Neural crest cell (in vitro differentiated cells): Measurements from ENCODE around the gene MEP1A. TPM values are rescaled to one million over a fixed set of nuclear protein-coding genes. Genes with fewer than 3 reads are reported as not detected.

ENCODE experiments used
- DNase-seq: peaks from one replicate; pipeline ENCODE4 v3.0.0; 2021; ENCODE audit warnings: low read depth, mixed read lengths, low spot score
- H3K27ac Mint-ChIP-seq: one replicate; pipeline ENCODE4 v1.8.0; 2021; ENCODE audit warnings: mild to moderate bottlenecking, mixed read lengths; ENCODE audit not compliant: unreplicated experiment
- H3K27me3 Mint-ChIP-seq: 2 replicates; pipeline ENCODE4 v1.8.0; 2021; ENCODE audit warnings: low read depth, mild to moderate bottlenecking, mixed read lengths
- H3K36me3 Mint-ChIP-seq: 2 replicates; pipeline ENCODE4 v1.8.0; 2021; ENCODE audit warnings: low read depth, mild to moderate bottlenecking, mixed read lengths
- H3K4me1 Mint-ChIP-seq: 2 replicates; pipeline ENCODE4 v1.8.0; 2021; ENCODE audit warnings: mixed read lengths
- H3K4me3 Mint-ChIP-seq: one replicate; pipeline ENCODE4 v1.8.0; 2021; ENCODE audit warnings: mild to moderate bottlenecking, mixed read lengths
- H3K9me3 Mint-ChIP-seq: 2 replicates; pipeline ENCODE4 v1.8.0; 2021; ENCODE audit warnings: mixed read lengths
- CTCF ChIP-seq: fragments of 200-600 bp; sonication (generic); conservative IDR thresholded peaks from 2 replicates; pipeline ENCODE4 v1.5.0; 2021; ENCODE audit warnings: antibody characterized with exemption, mild to moderate bottlenecking
- total RNA-seq: library from RNA; stranded (reverse); gene quantifications from 2 replicates; pipeline ENCODE4 v1.2.1, GENCODE V29; 2021

MEP1A gene
- total RNA-seq, 1 donor from 2014 or later, result not detected

- Mint-ChIP-seq H3K4me1 (no peaks in the 10 kb centered on the region), H3K9me3 (no peaks in the 10 kb centered on the region), H3K27me3 (no peaks in the 10 kb centered on the region), H3K27ac (no peak overlapping the region), H3K36me3 (no peaks in the 10 kb centered on the region), H3K4me3 (no peak overlapping the region)
- no peak for TF ChIP-seq CTCF
- DNase-seq, result no peak
These were observed 3.5 kb upstream of the MEP1A start for GRCh38 chr6:46789434-46790354.

- TF ChIP-seq CTCF, result no peak
- Mint-ChIP-seq H3K4me3 (no peak overlapping the region), H3K27ac (no peak overlapping the region)
These were observed 2.8 kb upstream of the MEP1A start for GRCh38 chr6:46790355-46790874.

GRCh38 chr6:46792635-46793034 lies 554 bp upstream of the MEP1A start:
- H3K9me3 Mint-ChIP-seq, result peaks cover 4% of the 10 kb centered on the region

More at GRCh38 chr6:46790355-46790874, 2.8 kb upstream of the MEP1A start:
- Mint-ChIP-seq H3K9me3 (no peaks in the 10 kb centered on the region), H3K36me3 (no peaks in the 10 kb centered on the region), H3K4me1 (no peaks in the 10 kb centered on the region), H3K27me3 (no peaks in the 10 kb centered on the region)
- no peak for DNase-seq

GRCh38 chr6:46794068-46794467 lies 879 bp downstream of the MEP1A start:
- H3K36me3 Mint-ChIP-seq, result no peaks in the 10 kb centered on the region
- H3K27me3 Mint-ChIP-seq, result no peaks in the 10 kb centered on the region
- TF ChIP-seq CTCF, result no peak

More at GRCh38 chr6:46792635-46793034, 554 bp upstream of the MEP1A start:
- Mint-ChIP-seq H3K36me3 (no peaks in the 10 kb centered on the region), H3K4me3 (no peak overlapping the region), H3K4me1 (no peaks in the 10 kb centered on the region), H3K27me3 (no peaks in the 10 kb centered on the region), H3K27ac (no peak overlapping the region)
- DNase-seq, result no peak
- no peak for TF ChIP-seq CTCF

GRCh38 chr6:46795816-46796215 lies 2.6 kb downstream of the MEP1A start:
- peaks cover 4% of the 10 kb centered on the region for H3K9me3 Mint-ChIP-seq
- no peak overlapping the region for H3K4me3 Mint-ChIP-seq
- no peaks in the 10 kb centered on the region for H3K27me3 Mint-ChIP-seq
- no peak overlapping the region for H3K27ac Mint-ChIP-seq
- TF ChIP-seq CTCF, result no peak
- H3K4me1 Mint-ChIP-seq, result no peaks in the 10 kb centered on the region
- DNase-seq, result no peak
- H3K36me3 Mint-ChIP-seq, result no peaks in the 10 kb centered on the region

More at GRCh38 chr6:46794068-46794467, 879 bp downstream of the MEP1A start:
- no peak for DNase-seq
- no peaks in the 10 kb centered on the region for H3K4me1 Mint-ChIP-seq
- no peak overlapping the region for H3K4me3 Mint-ChIP-seq
- H3K9me3 Mint-ChIP-seq, result peaks cover 4% of the 10 kb centered on the region
- H3K27ac Mint-ChIP-seq, result no peak overlapping the region
